ENCODE data around the gene EEF2K.

- TF ChIP-seq, protein P1, sequence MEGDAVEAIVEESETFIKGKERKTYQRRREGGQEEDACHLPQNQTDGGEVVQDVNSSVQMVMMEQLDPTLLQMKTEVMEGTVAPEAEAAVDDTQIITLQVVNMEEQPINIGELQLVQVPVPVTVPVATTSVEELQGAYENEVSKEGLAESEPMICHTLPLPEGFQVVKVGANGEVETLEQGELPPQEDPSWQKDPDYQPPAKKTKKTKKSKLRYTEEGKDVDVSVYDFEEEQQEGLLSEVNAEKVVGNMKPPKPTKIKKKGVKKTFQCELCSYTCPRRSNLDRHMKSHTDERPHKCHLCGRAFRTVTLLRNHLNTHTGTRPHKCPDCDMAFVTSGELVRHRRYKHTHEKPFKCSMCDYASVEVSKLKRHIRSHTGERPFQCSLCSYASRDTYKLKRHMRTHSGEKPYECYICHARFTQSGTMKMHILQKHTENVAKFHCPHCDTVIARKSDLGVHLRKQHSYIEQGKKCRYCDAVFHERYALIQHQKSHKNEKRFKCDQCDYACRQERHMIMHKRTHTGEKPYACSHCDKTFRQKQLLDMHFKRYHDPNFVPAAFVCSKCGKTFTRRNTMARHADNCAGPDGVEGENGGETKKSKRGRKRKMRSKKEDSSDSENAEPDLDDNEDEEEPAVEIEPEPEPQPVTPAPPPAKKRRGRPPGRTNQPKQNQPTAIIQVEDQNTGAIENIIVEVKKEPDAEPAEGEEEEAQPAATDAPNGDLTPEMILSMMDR (IDR thresholded peaks at IDR 0.05) = no peak
- TF ChIP-seq POLR2A (IDR thresholded peaks at IDR 0.05) = no peak
Measured at GRCh38 chr16:22323959-22324786, 118.1 kb downstream of the EEF2K start.

Measured in adrenal gland (tissue), 5 donors.